ENCODE measurements around the gene NLRP10.

NLRP10 gene

GRCh38 chr11:7971846-7972245 is 6.6 kb upstream of the NLRP10 start:
- no peak for TF ChIP-seq EZH2 (optimal IDR thresholded peaks at IDR 0.05; ENCODE audit: low read depth, low read length)
- no peak for TF ChIP-seq CTCF (IDR thresholded peaks at IDR 0.05; ENCODE audit: low read length)
- TF ChIP-seq EZH2phosphoT487 (IDR thresholded peaks at IDR 0.05; ENCODE audit: low read length): no peak
- no peaks in the 10 kb centered on the region for H3K9me3 ChIP-seq (replicated peaks; ENCODE audit: insufficient read depth, low read length)
- H3K9ac ChIP-seq (ENCODE audit: low read length): no peak overlapping the region
- H3K27me3 ChIP-seq (replicated peaks; ENCODE audit: insufficient read depth, low read length): no peaks in the 10 kb centered on the region
- no peak overlapping the region for H3K27ac ChIP-seq (ENCODE audit: low read length)
- no peaks in the 10 kb centered on the region for H3K9me2 ChIP-seq (replicated peaks; ENCODE audit: insufficient read depth, low read length)
- no peak overlapping the region for H3K4me3 ChIP-seq (ENCODE audit: low read length)
- no peaks in the 10 kb centered on the region for H3K36me3 ChIP-seq (replicated peaks; ENCODE audit: insufficient read depth, low read length)
- no peaks in the 10 kb centered on the region for H4K20me1 ChIP-seq (ENCODE audit: insufficient read depth, low read length)
- H2AFZ ChIP-seq (ENCODE audit: low read length): no peak overlapping the region
- H3K4me1 ChIP-seq (ENCODE audit: low read length): no peaks in the 10 kb centered on the region
- H3K4me2 ChIP-seq (ENCODE audit: low read depth, low read length): no peak overlapping the region
- H3F3A ChIP-seq (ENCODE audit: insufficient read depth, low read length): no peaks in the 10 kb centered on the region
- DNase-seq: no peak
- H3K79me2 ChIP-seq (ENCODE audit: low read length): no peaks in the 10 kb centered on the region

GRCh38 chr11:7969756-7970646 is 4.8 kb upstream of the NLRP10 start:
- Histone ChIP-seq H3K27ac (ENCODE audit: low read length) (no peak overlapping the region), H3K27me3 (replicated peaks; ENCODE audit: insufficient read depth, low read length) (no peaks in the 10 kb centered on the region), H4K20me1 (ENCODE audit: insufficient read depth, low read length) (no peaks in the 10 kb centered on the region), H3F3A (ENCODE audit: insufficient read depth, low read length) (no peaks in the 10 kb centered on the region), H3K4me2 (ENCODE audit: low read depth, low read length) (no peak overlapping the region), H3K4me1 (ENCODE audit: low read length) (no peaks in the 10 kb centered on the region), H3K9me2 (replicated peaks; ENCODE audit: insufficient read depth, low read length) (no peaks in the 10 kb centered on the region), H3K9me3 (replicated peaks; ENCODE audit: insufficient read depth, low read length) (no peaks in the 10 kb centered on the region), H3K4me3 (ENCODE audit: low read length) (no peak overlapping the region), H2AFZ (ENCODE audit: low read length) (no peak overlapping the region), H3K36me3 (replicated peaks; ENCODE audit: insufficient read depth, low read length) (no peaks in the 10 kb centered on the region), H3K79me2 (ENCODE audit: low read length) (no peaks in the 10 kb centered on the region), H3K9ac (ENCODE audit: low read length) (no peak overlapping the region)
- no peak for TF ChIP-seq EZH2phosphoT487 (IDR thresholded peaks at IDR 0.05; ENCODE audit: low read length)
- TF ChIP-seq EZH2 (optimal IDR thresholded peaks at IDR 0.05; ENCODE audit: low read depth, low read length): no peak
- TF ChIP-seq CTCF (IDR thresholded peaks at IDR 0.05; ENCODE audit: low read length): no peak
- DNase-seq: no peak

- Histone ChIP-seq H4K20me1 (ENCODE audit: insufficient read depth, low read length) (no peaks in the 10 kb centered on the region), H3K27ac (ENCODE audit: low read length) (no peak overlapping the region), H3K27me3 (replicated peaks; ENCODE audit: insufficient read depth, low read length) (no peaks in the 10 kb centered on the region), H3K4me1 (ENCODE audit: low read length) (no peaks in the 10 kb centered on the region), H3K4me2 (ENCODE audit: low read depth, low read length) (no peak overlapping the region), H3K9me3 (replicated peaks; ENCODE audit: insufficient read depth, low read length) (no peaks in the 10 kb centered on the region), H3K4me3 (ENCODE audit: low read length) (no peak overlapping the region), H3F3A (ENCODE audit: insufficient read depth, low read length) (no peaks in the 10 kb centered on the region), H3K79me2 (ENCODE audit: low read length) (no peaks in the 10 kb centered on the region), H3K9me2 (replicated peaks; ENCODE audit: insufficient read depth, low read length) (no peaks in the 10 kb centered on the region), H2AFZ (ENCODE audit: low read length) (no peak overlapping the region), H3K36me3 (replicated peaks; ENCODE audit: insufficient read depth, low read length) (no peaks in the 10 kb centered on the region), H3K9ac (ENCODE audit: low read length) (no peak overlapping the region)
- no peak for TF ChIP-seq EZH2 (optimal IDR thresholded peaks at IDR 0.05; ENCODE audit: low read depth, low read length)
- no peak for TF ChIP-seq EZH2phosphoT487 (IDR thresholded peaks at IDR 0.05; ENCODE audit: low read length)
- TF ChIP-seq CTCF (IDR thresholded peaks at IDR 0.05; ENCODE audit: low read length): no peak
- no peak for DNase-seq
These were observed 3.4 kb upstream of the NLRP10 start for GRCh38 chr11:7968686-7969085.

All from MM.1S (cell line).